ENCODE results near the gene SMAD6.

SMAD6 gene

DNA sequence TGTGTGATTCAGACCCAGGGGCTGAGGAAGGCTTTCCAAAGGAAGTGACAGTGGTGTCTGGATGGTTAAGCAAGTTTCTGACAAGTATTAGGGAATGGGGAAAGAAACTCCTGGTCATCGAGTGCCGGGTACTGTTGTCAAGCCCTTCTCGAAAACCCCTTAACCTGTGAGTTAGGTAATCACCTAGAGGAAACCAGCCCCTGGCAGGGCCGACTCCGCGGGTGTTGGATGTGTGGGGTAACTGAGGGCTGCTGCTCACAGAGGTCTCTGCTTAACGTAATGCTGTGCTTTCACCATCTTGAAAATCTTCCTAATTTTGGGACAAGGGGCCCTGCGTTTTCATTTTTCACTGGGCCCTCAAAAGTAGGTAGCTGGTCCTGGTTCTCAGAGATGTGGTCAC lies 67.0 kb downstream of the SMAD6 start:
- Histone ChIP-seq H3K4me1 (ENCODE audit: control insufficient read depth, low read length) (peaks cover 9% of the 10 kb centered on the region), H3K9me3 (ENCODE audit: control insufficient read depth, insufficient read depth, low read length) (no peaks in the 10 kb centered on the region), H3K9me2 (replicated peaks; ENCODE audit: control insufficient read depth, low read length) (no peaks in the 10 kb centered on the region), H3K79me2 (ENCODE audit: control insufficient read depth, low read length) (no peaks in the 10 kb centered on the region), H3K36me3 (ENCODE audit: control insufficient read depth, low read length) (no peaks in the 10 kb centered on the region), H3K4me3 (ENCODE audit: low read length) (no peak overlapping the region), H3K27ac (ENCODE audit: low read depth, low read length) (no peak overlapping the region), H3K4me2 (ENCODE audit: low read length) (no peak overlapping the region), H3K27me3 (ENCODE audit: control insufficient read depth, low read length) (peaks cover 43% of the 10 kb centered on the region), H4K20me1 (ENCODE audit: control insufficient read depth, insufficient read depth, low read depth, low read length) (no peaks in the 10 kb centered on the region), H3F3A (ENCODE audit: control insufficient read depth, insufficient read depth) (no peaks in the 10 kb centered on the region)
- TF ChIP-seq, protein P1, sequence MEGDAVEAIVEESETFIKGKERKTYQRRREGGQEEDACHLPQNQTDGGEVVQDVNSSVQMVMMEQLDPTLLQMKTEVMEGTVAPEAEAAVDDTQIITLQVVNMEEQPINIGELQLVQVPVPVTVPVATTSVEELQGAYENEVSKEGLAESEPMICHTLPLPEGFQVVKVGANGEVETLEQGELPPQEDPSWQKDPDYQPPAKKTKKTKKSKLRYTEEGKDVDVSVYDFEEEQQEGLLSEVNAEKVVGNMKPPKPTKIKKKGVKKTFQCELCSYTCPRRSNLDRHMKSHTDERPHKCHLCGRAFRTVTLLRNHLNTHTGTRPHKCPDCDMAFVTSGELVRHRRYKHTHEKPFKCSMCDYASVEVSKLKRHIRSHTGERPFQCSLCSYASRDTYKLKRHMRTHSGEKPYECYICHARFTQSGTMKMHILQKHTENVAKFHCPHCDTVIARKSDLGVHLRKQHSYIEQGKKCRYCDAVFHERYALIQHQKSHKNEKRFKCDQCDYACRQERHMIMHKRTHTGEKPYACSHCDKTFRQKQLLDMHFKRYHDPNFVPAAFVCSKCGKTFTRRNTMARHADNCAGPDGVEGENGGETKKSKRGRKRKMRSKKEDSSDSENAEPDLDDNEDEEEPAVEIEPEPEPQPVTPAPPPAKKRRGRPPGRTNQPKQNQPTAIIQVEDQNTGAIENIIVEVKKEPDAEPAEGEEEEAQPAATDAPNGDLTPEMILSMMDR (IDR thresholded peaks at IDR 0.05; ENCODE audit: low read depth, low read length, poor library complexity, severe bottlenecking), result no peak
- no peak for TF ChIP-seq EZH2phosphoT487 (IDR thresholded peaks at IDR 0.05; ENCODE audit: borderline replicate concordance, low read length)

DNA sequence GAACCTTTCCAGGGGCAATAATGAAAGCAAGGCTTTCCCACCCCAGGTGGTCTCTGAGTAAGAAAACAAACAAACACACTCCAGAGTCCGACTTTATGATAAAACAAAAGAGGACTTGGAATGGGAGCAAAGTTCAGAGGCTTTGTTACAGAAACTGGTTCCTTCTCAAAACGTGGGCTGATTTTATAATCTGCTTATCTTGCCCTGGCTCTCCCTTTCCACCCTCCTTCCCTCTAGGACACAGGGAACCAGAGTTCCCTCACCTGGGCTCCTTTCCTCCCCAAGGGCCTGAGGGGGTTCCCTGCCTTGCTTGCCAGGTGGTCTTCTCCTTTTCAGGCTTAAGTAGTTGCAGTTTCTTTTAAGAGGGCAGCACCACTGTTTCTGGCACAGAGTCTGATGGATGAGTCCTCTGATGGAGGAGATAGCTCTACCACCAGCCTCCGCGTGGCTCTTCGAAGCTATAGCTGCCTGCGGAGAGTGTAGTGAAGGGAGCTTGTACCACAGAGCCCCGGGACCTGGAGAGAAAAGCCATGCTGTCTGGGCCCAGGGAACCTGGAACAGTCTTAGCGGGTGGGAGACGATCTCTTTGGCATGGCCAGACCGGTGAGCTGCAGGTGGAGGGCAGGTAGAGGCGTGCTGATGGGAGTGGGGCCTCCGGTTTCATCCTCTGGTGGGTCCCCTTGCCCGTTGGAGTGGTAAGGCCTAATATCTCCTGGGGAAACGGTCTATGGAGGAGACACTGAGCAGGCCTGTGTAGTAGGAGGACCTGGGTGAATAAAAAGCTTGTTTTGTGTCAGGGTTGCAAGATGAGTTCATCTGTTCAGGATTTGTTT lies 68.7 kb downstream of the SMAD6 start:
- no peaks in the 10 kb centered on the region for H3K9me2 ChIP-seq (replicated peaks; ENCODE audit: control insufficient read depth, low read length)
- peaks cover 5% of the 10 kb centered on the region for H3K4me1 ChIP-seq (ENCODE audit: control insufficient read depth, low read length)
- no peaks in the 10 kb centered on the region for H3K9me3 ChIP-seq (ENCODE audit: control insufficient read depth, insufficient read depth, low read length)
- H3K27ac ChIP-seq (ENCODE audit: low read depth, low read length), result no peak overlapping the region
- no peaks in the 10 kb centered on the region for H4K20me1 ChIP-seq (ENCODE audit: control insufficient read depth, insufficient read depth, low read depth, low read length)
- H3F3A ChIP-seq (ENCODE audit: control insufficient read depth, insufficient read depth), result no peaks in the 10 kb centered on the region
- TF ChIP-seq, protein P1 (IDR thresholded peaks at IDR 0.05; ENCODE audit: low read depth, low read length, poor library complexity, severe bottlenecking), result no peak
- TF ChIP-seq EZH2phosphoT487 (IDR thresholded peaks at IDR 0.05; ENCODE audit: borderline replicate concordance, low read length), result no peak
- H3K27me3 ChIP-seq (ENCODE audit: control insufficient read depth, low read length), result peaks cover 29% of the 10 kb centered on the region
- H3K36me3 ChIP-seq (ENCODE audit: control insufficient read depth, low read length), result no peaks in the 10 kb centered on the region
- no peak overlapping the region for H3K4me2 ChIP-seq (ENCODE audit: low read length)
- H3K79me2 ChIP-seq (ENCODE audit: control insufficient read depth, low read length), result no peaks in the 10 kb centered on the region
- H3K4me3 ChIP-seq (ENCODE audit: low read length), result no peak overlapping the region

DNA sequence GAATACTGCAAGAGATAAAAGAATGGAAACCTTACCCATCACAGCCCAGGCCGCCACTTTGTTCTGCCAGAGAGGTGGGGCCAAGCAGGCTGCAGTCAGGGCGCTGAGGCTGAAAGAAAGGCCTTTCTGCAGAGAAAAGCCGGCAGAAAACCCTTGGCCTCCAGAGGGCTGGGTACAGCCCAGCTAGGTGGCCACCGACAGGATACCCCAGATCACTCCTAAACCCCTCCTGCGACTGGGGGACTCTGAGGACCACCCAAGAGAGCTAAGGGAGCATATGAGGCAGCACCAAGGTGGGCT lies 69.3 kb downstream of the SMAD6 start:
- H3K79me2 ChIP-seq (ENCODE audit: control insufficient read depth, low read length), result no peaks in the 10 kb centered on the region
- H3K27me3 ChIP-seq (ENCODE audit: control insufficient read depth, low read length), result peaks cover 24% of the 10 kb centered on the region
- H3K4me1 ChIP-seq (ENCODE audit: control insufficient read depth, low read length), result no peaks in the 10 kb centered on the region
- no peaks in the 10 kb centered on the region for H3F3A ChIP-seq (ENCODE audit: control insufficient read depth, insufficient read depth)
- H4K20me1 ChIP-seq (ENCODE audit: control insufficient read depth, insufficient read depth, low read depth, low read length), result no peaks in the 10 kb centered on the region
- no peak overlapping the region for H3K4me2 ChIP-seq (ENCODE audit: low read length)
- no peak overlapping the region for H3K27ac ChIP-seq (ENCODE audit: low read depth, low read length)
- H3K9me3 ChIP-seq (ENCODE audit: control insufficient read depth, insufficient read depth, low read length), result no peaks in the 10 kb centered on the region
- no peaks in the 10 kb centered on the region for H3K9me2 ChIP-seq (replicated peaks; ENCODE audit: control insufficient read depth, low read length)
- TF ChIP-seq, protein P1 (IDR thresholded peaks at IDR 0.05; ENCODE audit: low read depth, low read length, poor library complexity, severe bottlenecking), result no peak
- no peak for TF ChIP-seq EZH2phosphoT487 (IDR thresholded peaks at IDR 0.05; ENCODE audit: borderline replicate concordance, low read length)
- H3K4me3 ChIP-seq (ENCODE audit: low read length), result no peak overlapping the region
- no peaks in the 10 kb centered on the region for H3K36me3 ChIP-seq (ENCODE audit: control insufficient read depth, low read length)

All from DOHH2 (cell line).